ENCODE results near the gene SLC30A7.
"Not testable (repeated sequence)": the region's sequence is repeated elsewhere in the genome, so short reads cannot be mapped to it uniquely, and the experiment has no call there.

DNA sequence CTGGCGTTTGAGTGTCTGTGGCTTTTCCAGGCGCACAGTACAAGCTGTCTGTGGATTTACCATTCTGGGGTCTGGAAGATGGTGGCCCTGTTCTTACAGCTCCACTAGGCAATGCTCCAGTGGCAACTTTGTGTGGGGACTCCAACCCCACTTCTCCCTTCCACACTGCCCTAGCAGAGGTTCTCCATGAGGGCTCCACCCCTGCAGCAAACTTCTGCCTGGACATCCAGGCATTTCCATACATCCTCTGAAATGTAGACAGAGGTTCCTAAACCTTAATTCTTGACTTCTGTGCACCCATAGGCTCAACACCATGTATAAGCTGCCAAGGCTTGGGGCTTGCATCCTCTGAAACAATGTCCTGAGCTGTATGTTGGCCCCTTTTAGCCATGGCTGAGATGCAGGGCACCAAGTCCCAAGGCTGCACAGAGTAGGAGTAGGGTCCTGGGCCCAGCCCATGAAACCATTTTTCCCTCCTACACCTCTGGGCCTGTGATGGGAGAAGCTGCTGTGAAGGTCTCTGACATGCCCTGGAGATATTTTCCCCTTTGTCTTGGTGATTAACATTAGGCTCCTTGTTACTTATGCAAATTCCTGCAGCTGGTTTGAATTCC lies 5.9 kb upstream of the SLC30A7 start:
- TF ChIP-seq, protein P1, sequence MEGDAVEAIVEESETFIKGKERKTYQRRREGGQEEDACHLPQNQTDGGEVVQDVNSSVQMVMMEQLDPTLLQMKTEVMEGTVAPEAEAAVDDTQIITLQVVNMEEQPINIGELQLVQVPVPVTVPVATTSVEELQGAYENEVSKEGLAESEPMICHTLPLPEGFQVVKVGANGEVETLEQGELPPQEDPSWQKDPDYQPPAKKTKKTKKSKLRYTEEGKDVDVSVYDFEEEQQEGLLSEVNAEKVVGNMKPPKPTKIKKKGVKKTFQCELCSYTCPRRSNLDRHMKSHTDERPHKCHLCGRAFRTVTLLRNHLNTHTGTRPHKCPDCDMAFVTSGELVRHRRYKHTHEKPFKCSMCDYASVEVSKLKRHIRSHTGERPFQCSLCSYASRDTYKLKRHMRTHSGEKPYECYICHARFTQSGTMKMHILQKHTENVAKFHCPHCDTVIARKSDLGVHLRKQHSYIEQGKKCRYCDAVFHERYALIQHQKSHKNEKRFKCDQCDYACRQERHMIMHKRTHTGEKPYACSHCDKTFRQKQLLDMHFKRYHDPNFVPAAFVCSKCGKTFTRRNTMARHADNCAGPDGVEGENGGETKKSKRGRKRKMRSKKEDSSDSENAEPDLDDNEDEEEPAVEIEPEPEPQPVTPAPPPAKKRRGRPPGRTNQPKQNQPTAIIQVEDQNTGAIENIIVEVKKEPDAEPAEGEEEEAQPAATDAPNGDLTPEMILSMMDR (IDR thresholded peaks at IDR 0.05): not testable (repeated sequence)
- not testable (repeated sequence) for TF ChIP-seq ZFX (IDR thresholded peaks at IDR 0.05; ENCODE audit: borderline replicate concordance)
